Mesodermal cell (in vitro differentiated cells): Measurements from ENCODE around the gene MRPS12.

Source experiments
- H3K27ac ChIP-seq: 2 replicates; pipeline ENCODE4 v1.7.0; 2013; ENCODE audit warnings: mild to moderate bottlenecking, low read depth, low read length, moderate library complexity; ENCODE audit not compliant: severe bottlenecking
- H3K36me3 ChIP-seq: 2 replicates; pipeline ENCODE4 v1.7.1; 2013; ENCODE audit warnings: mild to moderate bottlenecking, low read length, moderate library complexity; ENCODE audit not compliant: control insufficient read depth, insufficient read depth
- H3K4me1 ChIP-seq: one replicate; pipeline ENCODE4 v1.7.1; 2013; ENCODE audit warnings: mild to moderate bottlenecking, low read length; ENCODE audit not compliant: insufficient read depth, control insufficient read depth, poor library complexity, severe bottlenecking
- H3K4me3 ChIP-seq: 2 replicates; pipeline ENCODE4 v1.7.0; 2013; ENCODE audit warnings: low read length, control low read depth, mild to moderate bottlenecking; ENCODE audit not compliant: insufficient read depth, poor library complexity, severe bottlenecking; ENCODE audit errors: extremely low read depth
- H3K9me3 ChIP-seq: 2 replicates; pipeline ENCODE4 v1.7.1; 2013; ENCODE audit warnings: mild to moderate bottlenecking, low read length, moderate library complexity; ENCODE audit not compliant: control insufficient read depth
- WGBS, 2 experiments: methylation state at CpG; one replicate each; pipeline ENCODE4 v1.1.5; 2013; ENCODE audit warnings: missing lambda C conversion rate in 2 of 2; ENCODE audit not compliant: insufficient coverage in 2 of 2; 5-methylcytosine and 5-hydroxymethylcytosine counted together

The MRPS12 gene

GRCh38 chr19:38911388-38912001 lies 19.2 kb upstream of the MRPS12 start:
- H3K9me3 ChIP-seq: no peaks in the 10 kb centered on the region
- H3K4me1 ChIP-seq: no peaks in the 10 kb centered on the region
- 95 to 98% methylated on average over 4 to 7 of the region's 16 CpGs for WGBS, 2 experiments
- H3K36me3 ChIP-seq: peaks cover 14% of the 10 kb centered on the region
- no peak overlapping the region for H3K27ac ChIP-seq
- no peak overlapping the region for H3K4me3 ChIP-seq

- Histone ChIP-seq H3K9me3 (no peaks in the 10 kb centered on the region), H3K4me3 (no peak overlapping the region), H3K4me1 (no peaks in the 10 kb centered on the region), H3K27ac (no peak overlapping the region), H3K36me3 (peaks cover under 1% of the 10 kb centered on the region)
- 87 to 93% methylated on average over 9 to 12 of the region's 12 CpGs for WGBS, 2 experiments
These were observed 17.9 kb upstream of the MRPS12 start for GRCh38 chr19:38912600-38913514.

- Histone ChIP-seq H3K4me1 (no peaks in the 10 kb centered on the region), H3K4me3 (no peak overlapping the region), H3K27ac (no peak overlapping the region), H3K36me3 (no peaks in the 10 kb centered on the region), H3K9me3 (no peaks in the 10 kb centered on the region)
- WGBS, 2 experiments: 87 to 96% methylated on average over 7 to 8 of the region's 8 CpGs
These were observed 16.8 kb upstream of the MRPS12 start for GRCh38 chr19:38913958-38914357.

DNA sequence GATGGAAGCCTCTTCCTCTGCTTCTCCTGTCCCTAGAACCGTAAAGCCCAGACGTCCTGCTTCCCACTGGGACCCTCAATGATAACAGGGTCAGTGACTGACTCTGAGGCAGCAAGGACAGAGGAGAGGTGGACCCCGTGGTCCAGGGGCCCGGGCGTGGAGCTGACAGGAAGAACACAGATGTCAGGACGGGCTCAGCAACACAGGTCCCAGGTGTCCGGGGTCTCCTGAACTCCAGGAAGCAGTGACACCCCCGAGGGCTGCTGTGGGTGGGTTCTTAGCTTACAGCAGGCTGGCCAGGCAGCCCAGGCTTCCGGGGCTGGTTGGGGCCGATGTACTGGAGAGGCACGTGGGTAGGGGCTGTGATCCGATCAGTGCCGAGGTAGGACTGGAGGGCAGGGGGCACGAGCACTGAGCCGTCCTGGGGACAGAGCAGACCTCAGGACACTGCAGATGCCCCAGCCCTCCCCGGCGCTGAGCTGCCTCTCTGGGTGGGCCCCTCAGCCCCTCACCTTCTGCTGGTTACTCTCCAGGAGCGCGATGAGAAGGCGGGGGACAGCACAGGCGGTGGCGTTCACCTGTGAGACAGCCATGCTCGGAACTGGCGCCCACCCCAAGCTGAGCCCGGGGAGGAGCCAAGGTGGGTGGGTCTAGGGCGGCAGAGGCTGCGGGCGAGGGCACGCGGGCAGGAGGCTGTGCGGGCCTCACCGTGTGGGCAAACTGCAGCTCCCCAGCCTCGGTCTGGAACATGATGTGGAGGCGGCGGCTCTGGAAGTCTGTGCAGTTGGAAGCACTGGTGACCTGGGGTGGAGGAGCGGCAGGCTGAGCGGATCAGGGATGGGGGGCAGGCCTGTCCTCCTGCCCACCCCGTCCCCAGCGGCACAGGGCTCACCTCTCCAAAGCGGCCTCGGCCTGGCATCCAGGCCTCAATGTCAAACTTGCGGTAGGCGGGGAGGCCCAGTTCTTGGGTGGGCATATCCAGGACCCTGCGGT lies 15.1 kb upstream of the MRPS12 start:
- Histone ChIP-seq H3K4me3 (no peak overlapping the region), H3K27ac (no peak overlapping the region), H3K36me3 (no peaks in the 10 kb centered on the region), H3K9me3 (no peaks in the 10 kb centered on the region), H3K4me1 (no peaks in the 10 kb centered on the region)
- WGBS, 2 experiments: 94 to 96% methylated on average over 35 to 43 of the region's 44 CpGs

GRCh38 chr19:38917516-38917915 lies 13.2 kb upstream of the MRPS12 start:
- no peaks in the 10 kb centered on the region for H3K4me1 ChIP-seq
- 94 to 98% methylated on average over 3 to 7 of the region's 9 CpGs for WGBS, 2 experiments
- no peak overlapping the region for H3K27ac ChIP-seq

DNA sequence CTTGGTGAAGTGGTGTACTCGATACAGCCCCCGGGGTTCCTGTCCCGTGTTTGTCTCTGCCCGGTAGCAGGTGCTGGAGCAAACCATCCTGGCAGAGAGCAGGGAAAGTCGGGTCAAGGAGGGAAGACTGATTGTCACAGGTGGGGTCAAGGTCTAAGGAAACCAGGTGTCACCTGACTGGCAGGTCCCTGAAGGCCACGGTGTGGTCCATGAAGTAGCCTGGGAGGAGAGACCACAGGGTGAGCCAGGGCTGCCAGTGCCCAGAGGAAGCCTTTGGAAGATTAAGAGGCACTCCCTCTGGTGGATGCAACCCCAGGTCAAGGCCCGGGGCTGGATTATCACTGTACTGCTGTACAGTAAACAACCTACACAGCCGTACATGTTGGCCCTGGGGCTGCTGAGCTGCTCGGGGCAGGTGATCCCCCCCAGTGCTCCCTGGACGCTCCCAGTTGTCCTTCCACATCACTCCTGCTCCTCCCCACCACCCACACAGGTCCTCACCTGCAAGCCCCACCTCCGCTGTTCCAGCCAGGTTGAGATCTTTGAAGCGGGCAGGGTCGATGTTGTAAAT lies 12.7 kb upstream of the MRPS12 start:
- 93 to 94% methylated on average over 8 to 10 of the region's 13 CpGs for WGBS, 2 experiments
- Histone ChIP-seq H3K9me3 (no peaks in the 10 kb centered on the region), H3K27ac (no peak overlapping the region), H3K36me3 (peaks cover 14% of the 10 kb centered on the region), H3K4me1 (no peaks in the 10 kb centered on the region), H3K4me3 (no peak overlapping the region)

More at GRCh38 chr19:38917516-38917915, 13.2 kb upstream of the MRPS12 start:
- H3K9me3 ChIP-seq: no peaks in the 10 kb centered on the region
- H3K4me3 ChIP-seq: no peak overlapping the region
- H3K36me3 ChIP-seq: peaks cover 12% of the 10 kb centered on the region

DNA sequence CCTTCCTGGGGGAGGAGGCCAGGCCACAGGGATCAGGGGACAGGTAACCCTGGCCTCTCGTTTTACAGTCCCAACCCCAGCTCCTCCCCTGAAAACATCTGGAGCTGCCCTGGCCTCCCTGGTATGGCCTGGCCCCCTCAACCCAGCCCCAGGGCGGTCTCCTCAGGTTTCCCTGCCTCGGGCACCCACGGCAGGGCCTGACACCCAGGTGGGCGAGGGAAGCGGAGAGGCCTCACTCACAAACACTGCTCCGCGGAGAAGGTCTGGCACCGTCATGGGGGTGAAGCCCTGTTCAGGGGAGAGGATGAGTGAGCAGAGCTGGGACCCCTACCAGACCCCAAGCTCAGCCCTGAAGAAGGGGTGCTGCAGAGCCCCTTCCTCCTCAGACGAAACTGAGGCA lies 12.2 kb upstream of the MRPS12 start:
- 80 to 93% methylated on average over 2 to 9 of the region's 10 CpGs for WGBS, 2 experiments
- no peaks in the 10 kb centered on the region for H3K9me3 ChIP-seq
- no peak overlapping the region for H3K4me3 ChIP-seq
- H3K36me3 ChIP-seq: peaks cover 15% of the 10 kb centered on the region
- H3K27ac ChIP-seq: no peak overlapping the region
- no peaks in the 10 kb centered on the region for H3K4me1 ChIP-seq

GRCh38 chr19:38919837-38920601 lies 10.7 kb upstream of the MRPS12 start:
- Histone ChIP-seq H3K27ac (no peak overlapping the region), H3K36me3 (peaks cover 28% of the 10 kb centered on the region), H3K4me3 (no peak overlapping the region), H3K9me3 (no peaks in the 10 kb centered on the region), H3K4me1 (no peaks in the 10 kb centered on the region)
- 93 to 95% methylated on average over 19 to 20 of the region's 21 CpGs for WGBS, 2 experiments

GRCh38 chr19:38920602-38921419 lies 9.9 kb upstream of the MRPS12 start:
- Histone ChIP-seq H3K9me3 (no peaks in the 10 kb centered on the region), H3K4me3 (no peak overlapping the region), H3K36me3 (peaks cover 34% of the 10 kb centered on the region), H3K4me1 (no peaks in the 10 kb centered on the region), H3K27ac (no peak overlapping the region)
- WGBS, 2 experiments: 87 to 90% methylated on average over 8 to 9 of the region's 14 CpGs
